Glutamatergic neuron (in vitro differentiated cells): Measurements from ENCODE around the gene FILIP1L. TPM values are rescaled to one million over a fixed set of nuclear protein-coding genes. Genes with fewer than 3 reads are reported as not detected.

Experiments
- DNase-seq: peaks from one replicate; pipeline ENCODE4 v3.0.0; 2022
- H3K27ac Mint-ChIP-seq: one replicate; pipeline ENCODE4 v1.8.0; 2020; ENCODE audit warnings: mild to moderate bottlenecking, mixed read lengths, inconsistent platforms; ENCODE audit not compliant: unreplicated experiment
- H3K27me3 Mint-ChIP-seq: one replicate; pipeline ENCODE4 v1.8.0; 2020; ENCODE audit warnings: mild to moderate bottlenecking, moderate library complexity, mixed read lengths, inconsistent platforms; ENCODE audit not compliant: unreplicated experiment
- H3K36me3 Mint-ChIP-seq: one replicate; pipeline ENCODE4 v1.8.0; 2020; ENCODE audit warnings: mild to moderate bottlenecking, mixed read lengths, inconsistent platforms; ENCODE audit not compliant: unreplicated experiment
- H3K4me1 Mint-ChIP-seq: one replicate; pipeline ENCODE4 v1.8.0; 2020; ENCODE audit warnings: mild to moderate bottlenecking, low read depth, mixed read lengths, inconsistent platforms; ENCODE audit not compliant: unreplicated experiment
- H3K4me3 Mint-ChIP-seq: one replicate; pipeline ENCODE4 v1.8.0; 2020; ENCODE audit warnings: mild to moderate bottlenecking, mixed read lengths, inconsistent platforms; ENCODE audit not compliant: unreplicated experiment
- H3K9me3 Mint-ChIP-seq: one replicate; pipeline ENCODE4 v1.8.0; 2020; ENCODE audit warnings: mild to moderate bottlenecking, moderate library complexity, mixed read lengths, inconsistent platforms; ENCODE audit not compliant: unreplicated experiment
- total RNA-seq: library from RNA; stranded (reverse); fragmentation: NEBNext Ultra II Directional; extraction: Animal tissue kit (Norgen Biotek cat#: 25700); gene quantifications from one replicate; pipeline ENCODE4 v1.2.1, GENCODE V29; 2021; ENCODE audit not compliant: unreplicated experiment
- TF ChIP-seq, protein P1 (sequence below): fragments of 200-600 bp; sonication (generic); IDR thresholded peaks from one replicate; pipeline ENCODE4 v1.5.0; 2021; ENCODE audit not compliant: partially characterized antibody, unreplicated experiment

FILIP1L gene
- total RNA-seq, 1 donor from 2014 or later, result 4.3 TPM

- Mint-ChIP-seq H3K9me3 (no peaks in the 10 kb centered on the region), H3K27ac (no peak overlapping the region), H3K36me3 (peaks cover 3% of the 10 kb centered on the region), H3K4me3 (no peak overlapping the region), H3K27me3 (no peaks in the 10 kb centered on the region), H3K4me1 (no peaks in the 10 kb centered on the region)
- TF ChIP-seq, protein P1, sequence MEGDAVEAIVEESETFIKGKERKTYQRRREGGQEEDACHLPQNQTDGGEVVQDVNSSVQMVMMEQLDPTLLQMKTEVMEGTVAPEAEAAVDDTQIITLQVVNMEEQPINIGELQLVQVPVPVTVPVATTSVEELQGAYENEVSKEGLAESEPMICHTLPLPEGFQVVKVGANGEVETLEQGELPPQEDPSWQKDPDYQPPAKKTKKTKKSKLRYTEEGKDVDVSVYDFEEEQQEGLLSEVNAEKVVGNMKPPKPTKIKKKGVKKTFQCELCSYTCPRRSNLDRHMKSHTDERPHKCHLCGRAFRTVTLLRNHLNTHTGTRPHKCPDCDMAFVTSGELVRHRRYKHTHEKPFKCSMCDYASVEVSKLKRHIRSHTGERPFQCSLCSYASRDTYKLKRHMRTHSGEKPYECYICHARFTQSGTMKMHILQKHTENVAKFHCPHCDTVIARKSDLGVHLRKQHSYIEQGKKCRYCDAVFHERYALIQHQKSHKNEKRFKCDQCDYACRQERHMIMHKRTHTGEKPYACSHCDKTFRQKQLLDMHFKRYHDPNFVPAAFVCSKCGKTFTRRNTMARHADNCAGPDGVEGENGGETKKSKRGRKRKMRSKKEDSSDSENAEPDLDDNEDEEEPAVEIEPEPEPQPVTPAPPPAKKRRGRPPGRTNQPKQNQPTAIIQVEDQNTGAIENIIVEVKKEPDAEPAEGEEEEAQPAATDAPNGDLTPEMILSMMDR, result no peak
- no peak for DNase-seq
Observed at GRCh38 chr3:99865321-99865720, 249.0 kb downstream of the FILIP1L start.

DNA sequence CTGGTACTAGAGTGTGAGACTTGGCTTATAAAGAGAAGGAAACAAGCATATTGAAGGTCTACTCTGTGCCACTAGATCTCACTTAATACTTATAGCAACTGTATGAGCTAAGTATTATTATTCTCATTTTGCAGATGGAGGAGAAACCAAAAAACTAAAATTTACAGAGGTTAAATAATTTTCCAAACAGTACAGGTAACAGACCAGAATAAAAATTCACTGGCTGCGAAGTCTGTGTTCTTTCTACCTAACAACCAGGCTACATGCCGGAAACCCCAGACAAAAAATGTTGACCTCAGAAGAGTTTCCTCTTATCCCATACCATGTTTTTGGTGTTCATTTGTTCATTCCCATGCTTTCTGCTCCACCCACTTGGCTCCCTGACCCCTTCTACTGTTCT, 250.0 kb downstream of the FILIP1L start:
- Mint-ChIP-seq H3K9me3 (no peaks in the 10 kb centered on the region), H3K36me3 (peaks cover 3% of the 10 kb centered on the region), H3K4me1 (no peaks in the 10 kb centered on the region), H3K27me3 (no peaks in the 10 kb centered on the region), H3K27ac (no peak overlapping the region), H3K4me3 (no peak overlapping the region)
- DNase-seq, result no peak
- TF ChIP-seq, protein P1, result no peak

- Mint-ChIP-seq H3K36me3 (peaks cover 3% of the 10 kb centered on the region), H3K4me3 (no peak overlapping the region), H3K9me3 (no peaks in the 10 kb centered on the region), H3K4me1 (no peaks in the 10 kb centered on the region), H3K27ac (no peak overlapping the region), H3K27me3 (no peaks in the 10 kb centered on the region)
- TF ChIP-seq, protein P1, result no peak
- no peak for DNase-seq
Observed at GRCh38 chr3:99863588-99863987, 250.7 kb downstream of the FILIP1L start.

DNA sequence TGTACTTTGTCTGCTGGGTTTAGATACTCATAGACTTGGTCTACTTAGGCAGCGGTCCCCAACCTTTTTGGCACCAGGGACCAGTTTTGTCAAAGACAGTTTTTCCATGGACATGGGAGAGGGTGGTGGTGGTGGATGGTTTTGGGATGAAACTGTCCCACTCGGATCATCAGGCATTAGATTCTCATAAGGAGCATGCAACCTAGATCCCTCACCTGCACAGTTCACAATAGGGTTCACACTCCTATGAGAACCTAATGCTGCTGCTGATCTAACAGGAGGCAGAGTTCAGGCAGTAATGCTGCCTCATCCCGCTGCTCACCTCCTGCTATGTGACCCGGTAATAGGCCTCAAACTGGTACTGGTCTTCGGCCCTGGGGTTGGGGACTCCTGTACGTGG, 251.3 kb downstream of the FILIP1L start:
- Mint-ChIP-seq H3K9me3 (no peaks in the 10 kb centered on the region), H3K4me1 (no peaks in the 10 kb centered on the region), H3K27me3 (no peaks in the 10 kb centered on the region), H3K36me3 (peaks cover 3% of the 10 kb centered on the region), H3K4me3 (no peak overlapping the region), H3K27ac (no peak overlapping the region)
- TF ChIP-seq, protein P1, result no peak
- no peak for DNase-seq

DNA sequence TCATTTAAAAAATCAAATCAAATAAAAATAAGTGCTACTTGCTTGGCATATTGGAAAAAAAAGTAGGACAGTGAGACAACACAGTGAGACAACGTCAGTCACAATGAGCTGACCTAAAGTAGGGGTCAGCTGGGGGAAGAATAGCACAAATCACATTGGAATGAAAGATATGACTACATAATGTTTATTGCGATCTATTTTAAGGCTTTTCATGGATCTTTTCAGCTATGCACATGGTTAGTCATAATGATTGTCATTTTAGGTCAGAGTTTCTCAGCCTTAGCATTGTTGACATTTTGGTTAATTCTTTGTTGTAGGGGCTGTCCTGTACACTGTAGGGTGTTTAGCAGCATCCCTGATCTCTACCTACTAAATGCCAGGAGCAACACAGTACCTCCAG, 252.1 kb downstream of the FILIP1L start:
- Mint-ChIP-seq H3K4me3 (no peak overlapping the region), H3K27ac (no peak overlapping the region), H3K4me1 (no peaks in the 10 kb centered on the region), H3K36me3 (peaks cover 3% of the 10 kb centered on the region), H3K27me3 (no peaks in the 10 kb centered on the region), H3K9me3 (no peaks in the 10 kb centered on the region)
- TF ChIP-seq, protein P1, result no peak
- no peak for DNase-seq
